Measurements from ENCODE around the gene ARL16.

- TF ChIP-seq CTCF (IDR thresholded peaks at IDR 0.05) (no peak), POLR2A (IDR thresholded peaks at IDR 0.05) (no peak)
These were observed 34.9 kb downstream of the ARL16 start for GRCh38 chr17:81648707-81649085.
